Suprapubic skin (tissue), 4 donors: ENCODE data around the gene SLC25A14.

Source experiments
- EP300 ChIP-seq: sonication (generic); formaldehyde crosslinking; IDR thresholded peaks from one replicate; pipeline ENCODE4 v1.6.1; 2017; ENCODE audit warnings: antibody characterized with exemption
- POLR2A ChIP-seq, 2 donors: fragments of 450-650 bp; IDR thresholded peaks; one replicate each; pipeline ENCODE4 v1.6.1; 2017; ENCODE audit warnings: antibody characterized with exemption in 2 of 2, mild to moderate bottlenecking in 2 of 2, moderate library complexity in 2 of 2
- POLR2AphosphoS5 ChIP-seq, 3 donors: sonication (generic); formaldehyde crosslinking; IDR thresholded peaks; one replicate each; pipeline ENCODE4 v1.6.1; 2017; ENCODE audit warnings: antibody characterized with exemption in 3 of 3
- TF ChIP-seq, protein P1 (sequence below), 2 donors: fragments of 200-600 bp in 1 of 2; fragments of 450-650 bp in 1 of 2; sonication (generic) in 1 of 2; IDR thresholded peaks; one replicate each; pipeline ENCODE4 v1.5.1; 2016 to 2019; ENCODE audit warnings: antibody characterized with exemption in 2 of 2, mild to moderate bottlenecking in 1 of 2, moderate library complexity in 1 of 2

DNA sequence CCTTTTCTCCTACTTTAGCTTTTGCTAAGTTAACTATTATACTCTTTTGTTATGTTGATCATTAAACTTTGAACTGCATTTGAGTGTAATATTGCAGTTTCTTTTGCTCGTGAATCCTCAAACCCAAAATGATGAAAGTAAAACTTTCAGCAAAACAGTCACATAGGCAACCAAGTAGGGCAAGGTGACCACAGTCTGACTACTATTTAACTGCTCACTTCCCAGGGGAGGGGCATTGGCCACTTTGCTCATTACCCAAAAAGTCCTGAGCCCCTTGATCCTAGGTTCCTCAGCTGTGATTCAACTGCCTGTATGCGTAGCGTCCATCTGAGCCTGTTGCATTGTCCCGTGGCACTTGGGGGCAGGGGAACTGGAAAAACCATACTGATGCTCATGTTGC lies 79.0 kb downstream of the SLC25A14 start:
- TF ChIP-seq, protein P1, sequence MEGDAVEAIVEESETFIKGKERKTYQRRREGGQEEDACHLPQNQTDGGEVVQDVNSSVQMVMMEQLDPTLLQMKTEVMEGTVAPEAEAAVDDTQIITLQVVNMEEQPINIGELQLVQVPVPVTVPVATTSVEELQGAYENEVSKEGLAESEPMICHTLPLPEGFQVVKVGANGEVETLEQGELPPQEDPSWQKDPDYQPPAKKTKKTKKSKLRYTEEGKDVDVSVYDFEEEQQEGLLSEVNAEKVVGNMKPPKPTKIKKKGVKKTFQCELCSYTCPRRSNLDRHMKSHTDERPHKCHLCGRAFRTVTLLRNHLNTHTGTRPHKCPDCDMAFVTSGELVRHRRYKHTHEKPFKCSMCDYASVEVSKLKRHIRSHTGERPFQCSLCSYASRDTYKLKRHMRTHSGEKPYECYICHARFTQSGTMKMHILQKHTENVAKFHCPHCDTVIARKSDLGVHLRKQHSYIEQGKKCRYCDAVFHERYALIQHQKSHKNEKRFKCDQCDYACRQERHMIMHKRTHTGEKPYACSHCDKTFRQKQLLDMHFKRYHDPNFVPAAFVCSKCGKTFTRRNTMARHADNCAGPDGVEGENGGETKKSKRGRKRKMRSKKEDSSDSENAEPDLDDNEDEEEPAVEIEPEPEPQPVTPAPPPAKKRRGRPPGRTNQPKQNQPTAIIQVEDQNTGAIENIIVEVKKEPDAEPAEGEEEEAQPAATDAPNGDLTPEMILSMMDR (IDR thresholded peaks at IDR 0.05) = no peak
- TF ChIP-seq POLR2A (IDR thresholded peaks at IDR 0.05) = no peak
- no peak for TF ChIP-seq POLR2AphosphoS5 (IDR thresholded peaks at IDR 0.05)
- TF ChIP-seq EP300 = no peak
